Osteoblast (primary cell): ENCODE measurements around the gene PIGW. TPM values are rescaled to one million over a fixed set of nuclear protein-coding genes. Genes with fewer than 3 reads are reported as not detected.

ENCODE experiments used
- DNase-seq: peaks from one replicate; pipeline ENCODE4 v3.0.0; 2011; ENCODE audit warnings: low spot score, mixed read lengths; ENCODE audit not compliant: insufficient read length; ENCODE audit errors: missing footprints
- H2AFZ ChIP-seq: 2 replicates; pipeline ENCODE4 v1.6.0; 2011; ENCODE audit warnings: mild to moderate bottlenecking, low read length
- H3K27ac ChIP-seq: 2 replicates; pipeline ENCODE4 v1.5.1; 2011; ENCODE audit warnings: mild to moderate bottlenecking, low read depth, low read length, moderate library complexity
- H3K27me3 ChIP-seq: 2 replicates; pipeline ENCODE4 v1.6.0; 2012; ENCODE audit warnings: mild to moderate bottlenecking, control low read depth, inconsistent platforms, low read length, moderate library complexity; ENCODE audit not compliant: insufficient read depth
- H3K36me3 ChIP-seq: 2 replicates; pipeline ENCODE4 v1.5.1; 2011; ENCODE audit warnings: mild to moderate bottlenecking, low read length, control low read depth, moderate library complexity; ENCODE audit not compliant: insufficient read depth
- H3K4me1 ChIP-seq: 2 replicates; pipeline ENCODE4 v1.5.1; 2011; ENCODE audit warnings: mild to moderate bottlenecking, low read length, control low read depth, moderate library complexity; ENCODE audit not compliant: insufficient read depth
- H3K4me2 ChIP-seq: 2 replicates; pipeline ENCODE4 v1.6.0; 2011; ENCODE audit warnings: mild to moderate bottlenecking, low read length; ENCODE audit not compliant: insufficient read depth
- H3K4me3 ChIP-seq: fragments of 200-600 bp; sonication (generic); 3 replicates; pipeline ENCODE4 v1.5.1; 2012; ENCODE audit warnings: mild to moderate bottlenecking, low read length, inconsistent platforms; ENCODE audit not compliant: insufficient read depth
- H3K79me2 ChIP-seq: 2 replicates; pipeline ENCODE4 v1.6.0; 2012; ENCODE audit warnings: mild to moderate bottlenecking, low read length, control low read depth, inconsistent platforms; ENCODE audit not compliant: insufficient read depth
- H3K9me3 ChIP-seq: 2 replicates; pipeline ENCODE4 v1.5.1; 2011; ENCODE audit warnings: low read depth, low read length, control low read depth
- H4K20me1 ChIP-seq: 2 replicates; pipeline ENCODE4 v1.6.0; 2012; ENCODE audit warnings: mild to moderate bottlenecking, low read length, control low read depth; ENCODE audit not compliant: insufficient read depth
- total RNA-seq: library from RNA; depleted of rRNA; stranded (reverse); fragments of >200 nt; gene quantifications from 2 replicates; pipeline ENCODE4 v1.2.3, GENCODE V29; 2012
- TF ChIP-seq, protein P1 (sequence below): IDR thresholded peaks from 2 replicates; pipeline ENCODE4 v1.5.1; 2011; ENCODE audit warnings: mild to moderate bottlenecking, low read depth, low read length, moderate library complexity; ENCODE audit errors: extremely low read depth

Gene PIGW
- total RNA-seq, 1 donor: 9.0 TPM

DNA sequence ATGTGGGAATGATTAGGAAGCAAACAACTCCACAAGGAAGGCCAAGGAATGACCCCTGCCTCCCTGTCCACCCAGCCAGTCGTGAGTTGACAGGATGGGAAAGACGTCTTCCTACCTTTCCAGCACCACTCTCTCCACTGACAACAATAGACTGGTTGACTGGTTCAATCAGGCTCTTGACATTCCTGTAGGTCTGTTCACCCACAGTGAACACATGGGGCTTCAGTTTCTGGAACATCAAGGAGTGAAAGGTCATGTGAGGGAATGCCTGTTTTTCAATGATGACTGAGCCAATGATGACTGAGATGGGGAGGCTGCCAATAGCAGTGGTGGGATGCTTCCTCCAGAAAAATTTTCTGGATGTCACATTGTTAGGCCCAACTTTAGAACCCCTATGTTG lies 9.7 kb upstream of the PIGW start:
- Histone ChIP-seq H3K9me3 (no peaks in the 10 kb centered on the region), H3K4me3 (no peak overlapping the region), H3K4me2 (no peak overlapping the region), H3K27me3 (no peaks in the 10 kb centered on the region), H3K79me2 (peaks cover 8% of the 10 kb centered on the region), H2AFZ (no peak overlapping the region), H3K4me1 (peaks cover 11% of the 10 kb centered on the region), H3K27ac (peak overlapping the region; percentile 0), H3K36me3 (peaks cover 44% of the 10 kb centered on the region), H4K20me1 (no peaks in the 10 kb centered on the region)
- TF ChIP-seq, protein P1, sequence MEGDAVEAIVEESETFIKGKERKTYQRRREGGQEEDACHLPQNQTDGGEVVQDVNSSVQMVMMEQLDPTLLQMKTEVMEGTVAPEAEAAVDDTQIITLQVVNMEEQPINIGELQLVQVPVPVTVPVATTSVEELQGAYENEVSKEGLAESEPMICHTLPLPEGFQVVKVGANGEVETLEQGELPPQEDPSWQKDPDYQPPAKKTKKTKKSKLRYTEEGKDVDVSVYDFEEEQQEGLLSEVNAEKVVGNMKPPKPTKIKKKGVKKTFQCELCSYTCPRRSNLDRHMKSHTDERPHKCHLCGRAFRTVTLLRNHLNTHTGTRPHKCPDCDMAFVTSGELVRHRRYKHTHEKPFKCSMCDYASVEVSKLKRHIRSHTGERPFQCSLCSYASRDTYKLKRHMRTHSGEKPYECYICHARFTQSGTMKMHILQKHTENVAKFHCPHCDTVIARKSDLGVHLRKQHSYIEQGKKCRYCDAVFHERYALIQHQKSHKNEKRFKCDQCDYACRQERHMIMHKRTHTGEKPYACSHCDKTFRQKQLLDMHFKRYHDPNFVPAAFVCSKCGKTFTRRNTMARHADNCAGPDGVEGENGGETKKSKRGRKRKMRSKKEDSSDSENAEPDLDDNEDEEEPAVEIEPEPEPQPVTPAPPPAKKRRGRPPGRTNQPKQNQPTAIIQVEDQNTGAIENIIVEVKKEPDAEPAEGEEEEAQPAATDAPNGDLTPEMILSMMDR: no peak
- no peak for DNase-seq

DNA sequence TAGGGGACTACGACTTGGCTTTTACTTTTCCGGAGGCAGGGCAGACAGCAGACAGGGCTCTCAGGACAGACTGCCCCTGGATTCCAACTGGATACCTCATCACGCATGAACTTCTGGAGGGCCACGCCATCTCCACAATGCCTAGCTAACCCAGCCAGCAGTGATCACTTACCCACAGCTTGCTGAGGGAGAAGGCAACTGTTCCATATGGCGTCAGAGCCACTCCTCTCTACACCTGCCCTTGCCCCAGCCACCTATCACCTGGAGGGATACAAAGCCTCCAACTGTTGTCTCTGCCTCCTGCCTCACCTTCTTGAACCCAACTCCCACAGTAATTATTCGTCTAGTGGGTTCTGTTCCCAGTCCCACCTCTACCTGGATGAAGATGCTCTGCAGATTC lies 8.9 kb upstream of the PIGW start:
- Histone ChIP-seq H4K20me1 (no peaks in the 10 kb centered on the region), H3K27ac (no peak overlapping the region), H2AFZ (no peak overlapping the region), H3K4me1 (peaks cover 11% of the 10 kb centered on the region), H3K27me3 (no peaks in the 10 kb centered on the region), H3K36me3 (peaks cover 44% of the 10 kb centered on the region), H3K9me3 (no peaks in the 10 kb centered on the region), H3K4me3 (no peak overlapping the region), H3K4me2 (no peak overlapping the region), H3K79me2 (peaks cover 8% of the 10 kb centered on the region)
- TF ChIP-seq, protein P1: no peak
- DNase-seq: no peak

DNA sequence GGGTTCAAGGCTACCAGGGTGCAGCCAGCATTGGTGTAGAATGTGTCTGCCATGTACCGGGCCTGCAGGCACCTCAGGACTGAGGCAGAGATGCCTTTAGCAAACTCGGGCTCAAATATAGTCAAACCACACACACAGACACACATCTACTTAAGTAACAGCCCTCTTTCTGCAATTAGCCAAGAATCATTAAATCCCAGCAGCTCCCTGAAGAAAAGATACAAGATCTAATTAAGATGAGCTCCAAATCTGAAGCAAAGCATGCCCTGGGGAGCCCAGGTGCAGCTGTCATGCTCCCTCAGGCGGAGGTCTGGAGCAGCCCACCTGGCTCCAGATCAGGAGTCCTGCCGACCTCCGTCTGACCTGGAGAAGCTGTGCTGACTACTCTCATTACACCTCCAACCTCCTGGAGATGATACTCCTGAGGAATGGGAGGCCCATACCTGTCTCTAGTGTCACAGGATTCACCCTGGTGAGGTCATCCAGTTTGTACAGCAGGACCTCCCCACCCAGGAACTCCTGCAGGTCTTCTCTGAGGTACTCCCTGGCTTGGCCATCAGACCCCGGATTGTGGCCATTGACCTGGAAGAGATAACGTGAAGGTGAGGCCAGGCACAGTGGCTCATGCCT lies 7.1 kb upstream of the PIGW start:
- no peak overlapping the region for H3K27ac ChIP-seq
- no peak overlapping the region for H2AFZ ChIP-seq
- peaks cover 11% of the 10 kb centered on the region for H3K4me1 ChIP-seq
- no peak overlapping the region for H3K4me3 ChIP-seq
- TF ChIP-seq, protein P1: no peak
- no peaks in the 10 kb centered on the region for H4K20me1 ChIP-seq
- H3K79me2 ChIP-seq: peaks cover 8% of the 10 kb centered on the region
- DNase-seq: no peak
- H3K36me3 ChIP-seq: peaks cover 53% of the 10 kb centered on the region
- no peak overlapping the region for H3K4me2 ChIP-seq
- no peaks in the 10 kb centered on the region for H3K27me3 ChIP-seq
- no peaks in the 10 kb centered on the region for H3K9me3 ChIP-seq

DNA sequence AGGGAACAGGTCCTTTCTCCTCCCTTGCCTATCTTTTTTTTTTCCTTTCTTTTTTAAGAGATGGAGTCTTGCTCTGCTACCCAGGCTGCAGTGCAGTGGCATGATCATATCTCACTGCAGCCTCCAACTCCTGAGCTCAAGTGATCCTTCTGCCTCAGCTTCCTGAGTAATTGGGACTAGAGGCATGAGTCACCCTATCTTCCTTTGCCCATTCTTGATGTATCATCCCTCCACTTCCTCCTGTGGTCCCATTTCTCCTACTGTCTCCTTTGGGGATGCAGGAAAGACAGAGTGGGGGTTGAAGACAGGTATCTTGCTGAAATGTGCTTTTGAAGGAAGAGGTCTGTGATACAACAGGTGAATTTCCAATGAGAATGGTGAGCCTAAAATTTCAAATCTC lies 5.7 kb upstream of the PIGW start:
- peaks cover 14% of the 10 kb centered on the region for H3K4me1 ChIP-seq
- H3K9me3 ChIP-seq: no peaks in the 10 kb centered on the region
- no peak overlapping the region for H2AFZ ChIP-seq
- H3K4me2 ChIP-seq: no peak overlapping the region
- no peaks in the 10 kb centered on the region for H3K27me3 ChIP-seq
- H3K36me3 ChIP-seq: peaks cover 55% of the 10 kb centered on the region
- TF ChIP-seq, protein P1: no peak
- H3K4me3 ChIP-seq: no peak overlapping the region
- no peak overlapping the region for H3K27ac ChIP-seq
- peaks cover 8% of the 10 kb centered on the region for H3K79me2 ChIP-seq
- H4K20me1 ChIP-seq: no peaks in the 10 kb centered on the region
- DNase-seq: no peak
